ENCODE data around the gene DENND5A.

Gene DENND5A

DNA sequence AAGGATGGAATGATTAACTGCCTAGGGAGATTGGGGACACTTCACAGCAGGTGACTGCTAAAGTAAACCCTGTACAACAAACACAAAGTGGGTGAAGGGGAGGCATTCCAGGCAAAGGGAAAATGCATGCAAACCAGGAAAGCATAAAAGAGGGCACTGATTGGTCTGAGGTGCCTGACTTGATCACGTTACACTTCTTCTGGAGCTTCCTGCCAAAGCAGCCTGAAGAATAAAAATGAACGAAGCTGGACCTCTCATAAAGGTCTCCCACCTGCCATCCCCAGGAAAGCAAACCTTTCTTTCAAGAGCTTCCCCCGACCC is 127.1 kb downstream of the DENND5A start:
- Histone ChIP-seq H3K4me1 (ENCODE audit: insufficient read depth, low read length) (peaks cover 24% of the 10 kb centered on the region), H3K36me3 (ENCODE audit: insufficient read depth, low read length) (peaks cover 20% of the 10 kb centered on the region; the same call in 1 of the 2 replicates), H3K9ac (ENCODE audit: low read depth, low read length) (no peak overlapping the region), H3K9me3 (ENCODE audit: control insufficient read depth, insufficient read depth, low read length) (no peaks in the 10 kb centered on the region)

DNA sequence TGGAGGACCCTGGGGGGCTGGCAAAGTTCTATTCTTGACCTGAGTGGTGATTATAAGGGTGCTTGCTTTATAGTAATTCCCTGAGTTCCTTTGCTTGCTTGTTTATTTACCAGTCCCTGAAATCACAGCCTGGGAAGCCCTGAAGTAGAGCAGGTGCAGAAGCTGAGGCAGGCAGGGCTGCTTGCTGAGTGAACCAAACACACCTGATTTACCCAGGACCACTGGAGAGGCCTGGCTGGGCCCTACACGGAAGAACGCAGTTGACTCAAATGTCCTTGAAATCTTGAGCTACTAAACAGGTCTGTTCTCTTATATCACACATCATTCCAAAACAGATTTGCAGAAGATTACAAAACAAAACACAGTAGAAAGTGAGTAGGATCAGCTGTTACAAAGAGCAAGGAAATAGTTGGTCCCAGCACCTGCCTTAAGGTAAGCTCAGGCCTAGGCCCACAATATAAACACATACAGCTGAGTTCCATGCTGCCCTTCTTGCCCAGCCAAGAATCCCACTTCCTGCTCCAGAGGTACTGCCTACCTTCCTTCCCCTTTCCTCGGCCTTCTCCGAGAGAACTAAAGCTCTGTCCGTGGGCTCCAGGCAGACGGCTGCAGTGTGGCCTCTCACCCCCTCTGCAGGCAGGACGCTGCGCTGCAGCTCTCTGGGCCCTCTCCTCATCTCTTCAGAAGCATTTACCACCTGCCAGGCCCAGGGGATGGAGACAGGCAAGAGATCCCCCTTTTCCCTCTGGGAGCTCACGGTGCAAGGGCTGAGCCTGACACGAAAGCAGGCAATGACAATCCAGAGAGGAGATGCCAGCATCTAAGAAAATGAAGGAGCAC is 127.6 kb downstream of the DENND5A start:
- Histone ChIP-seq H3K9me3 (ENCODE audit: control insufficient read depth, insufficient read depth, low read length) (no peaks in the 10 kb centered on the region), H3K9ac (ENCODE audit: low read depth, low read length) (no peak overlapping the region), H3K36me3 (ENCODE audit: insufficient read depth, low read length) (peaks cover 19% of the 10 kb centered on the region; the same call in 1 of the 2 replicates), H3K4me1 (ENCODE audit: insufficient read depth, low read length) (peaks cover 24% of the 10 kb centered on the region)

DNA sequence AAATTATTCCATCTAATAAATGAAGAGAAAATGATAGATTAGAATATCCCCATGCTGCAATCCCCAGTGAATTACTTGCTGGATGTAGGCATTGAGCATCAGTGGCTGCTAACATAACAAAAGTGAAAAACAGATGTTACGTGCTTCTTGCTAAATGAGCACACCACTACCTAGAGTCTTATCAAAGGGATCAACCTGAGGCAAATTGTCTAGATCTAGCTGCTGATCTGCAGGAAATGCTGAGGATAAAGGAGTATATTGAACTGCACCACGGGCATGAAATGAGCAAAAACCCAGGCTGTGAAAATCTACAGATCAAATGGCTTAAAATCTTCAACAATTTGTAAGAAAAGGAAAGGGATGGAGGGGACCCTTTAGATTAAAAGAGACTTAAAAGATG is 128.4 kb downstream of the DENND5A start:
- H3K4me1 ChIP-seq (ENCODE audit: insufficient read depth, low read length): peaks cover 24% of the 10 kb centered on the region
- no peaks in the 10 kb centered on the region for H3K9me3 ChIP-seq (ENCODE audit: control insufficient read depth, insufficient read depth, low read length)
- peaks cover 17% of the 10 kb centered on the region; the same call in 1 of the 2 replicates for H3K36me3 ChIP-seq (ENCODE audit: insufficient read depth, low read length)
- no peak overlapping the region for H3K9ac ChIP-seq (ENCODE audit: low read depth, low read length)

DNA sequence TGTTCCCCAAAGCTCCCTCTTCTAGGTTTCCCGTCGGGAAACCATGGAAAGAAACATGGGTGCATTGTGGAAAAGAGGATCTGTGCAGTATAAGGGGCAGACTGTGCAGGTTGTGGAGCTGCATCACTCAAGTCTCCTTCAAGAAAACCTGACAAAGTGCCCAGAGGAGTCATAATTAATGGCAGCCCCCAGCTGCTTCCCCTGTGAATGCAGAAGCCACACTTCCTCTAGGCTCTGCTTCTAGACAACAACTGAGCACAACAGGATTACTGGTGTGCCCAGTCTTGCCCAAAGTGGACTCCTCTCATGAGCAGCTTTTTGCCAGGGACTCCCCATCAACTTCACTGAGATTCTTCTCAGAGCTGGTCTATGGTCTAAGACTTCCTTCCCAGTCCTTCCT is 131.2 kb downstream of the DENND5A start:
- Histone ChIP-seq H3K9me3 (ENCODE audit: control insufficient read depth, insufficient read depth, low read length) (no peaks in the 10 kb centered on the region), H3K9ac (ENCODE audit: low read depth, low read length) (no peak overlapping the region), H3K4me1 (ENCODE audit: insufficient read depth, low read length) (peaks cover 14% of the 10 kb centered on the region; the same call in 1 of the 2 replicates), H3K36me3 (ENCODE audit: insufficient read depth, low read length) (peaks cover 8% of the 10 kb centered on the region; the same call in 1 of the 2 replicates)

DNA sequence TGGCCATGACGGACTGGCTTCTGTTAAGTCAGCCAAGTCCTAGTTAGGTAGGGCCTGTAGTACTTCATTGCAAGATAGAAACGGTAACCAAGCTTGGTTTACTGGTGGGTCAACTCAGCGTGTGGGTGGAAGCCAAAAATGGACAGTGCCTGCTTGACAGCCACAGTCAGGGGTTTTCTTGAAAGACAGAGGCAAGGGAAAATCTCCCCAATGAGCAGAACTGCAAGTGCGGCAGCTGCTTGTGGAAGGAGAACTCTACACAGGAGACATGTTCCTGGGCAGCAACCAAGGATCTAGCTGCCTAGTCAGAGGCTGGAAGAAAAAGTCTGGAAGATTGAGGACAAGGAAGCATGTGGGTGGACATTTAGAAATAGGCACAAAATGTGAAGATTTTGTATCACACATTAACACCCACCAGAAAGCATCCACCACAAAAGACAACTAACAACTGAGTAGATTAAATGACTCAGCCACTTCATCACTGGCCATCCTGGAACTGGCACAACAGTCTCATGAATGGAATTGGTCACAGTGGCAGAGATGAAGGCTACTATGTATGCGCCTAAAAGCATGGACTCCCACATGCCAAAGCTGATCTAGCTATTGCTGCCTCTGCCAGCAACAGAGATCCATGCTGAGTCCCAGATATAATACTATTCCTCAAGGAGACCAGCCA is 132.8 kb downstream of the DENND5A start:
- Histone ChIP-seq H3K4me1 (ENCODE audit: insufficient read depth, low read length) (peaks cover under 1% of the 10 kb centered on the region; the same call in 1 of the 2 replicates), H3K9me3 (ENCODE audit: control insufficient read depth, insufficient read depth, low read length) (no peaks in the 10 kb centered on the region), H3K9ac (ENCODE audit: low read depth, low read length) (no peak overlapping the region), H3K36me3 (ENCODE audit: insufficient read depth, low read length) (peaks cover 7% of the 10 kb centered on the region; the same call in 1 of the 2 replicates)

DNA sequence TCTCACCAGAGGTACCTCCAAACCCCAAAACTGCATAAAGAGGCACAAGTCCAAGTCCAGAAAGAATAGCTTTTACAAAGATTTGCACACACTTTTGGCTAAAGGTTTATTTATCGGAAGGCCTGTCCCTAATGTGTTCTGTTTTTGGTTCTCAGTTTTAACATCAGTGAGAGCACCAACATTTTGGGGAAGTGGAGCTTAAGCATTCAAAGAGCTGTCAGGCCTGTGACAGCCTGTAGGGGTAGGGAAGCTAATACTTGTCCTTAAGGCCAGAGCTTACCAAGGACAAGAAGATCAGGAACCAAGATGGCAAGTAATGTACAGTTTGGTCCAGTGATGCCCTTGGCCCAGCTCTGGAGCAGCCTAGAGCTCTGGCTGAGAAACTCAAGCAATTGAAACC is 134.9 kb downstream of the DENND5A start:
- H3K36me3 ChIP-seq (ENCODE audit: insufficient read depth, low read length): no peaks in the 10 kb centered on the region
- no peaks in the 10 kb centered on the region for H3K9me3 ChIP-seq (ENCODE audit: control insufficient read depth, insufficient read depth, low read length)
- no peak overlapping the region for H3K9ac ChIP-seq (ENCODE audit: low read depth, low read length)
- H3K4me1 ChIP-seq (ENCODE audit: insufficient read depth, low read length): no peaks in the 10 kb centered on the region

DNA sequence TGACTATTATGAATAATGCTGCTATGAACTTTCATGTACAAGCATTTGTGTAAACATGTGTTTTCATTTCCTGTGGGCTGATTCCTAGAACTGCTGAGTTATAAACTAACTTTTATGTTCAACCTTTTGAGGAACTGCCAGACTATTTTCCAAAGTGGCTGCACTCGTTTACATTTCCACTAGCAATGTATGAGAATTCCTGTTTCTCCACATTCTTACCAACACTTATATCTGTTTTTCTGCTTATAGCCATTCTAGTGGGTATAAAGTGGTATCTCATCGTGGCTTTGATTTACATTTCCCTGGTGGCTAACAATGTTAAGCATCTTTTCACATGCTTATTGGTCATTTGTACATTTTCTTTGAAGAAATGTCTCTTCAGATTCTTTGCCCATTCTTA is 138.5 kb downstream of the DENND5A start:
- Histone ChIP-seq H3K4me1 (ENCODE audit: insufficient read depth, low read length) (peaks cover 3% of the 10 kb centered on the region), H3K36me3 (ENCODE audit: insufficient read depth, low read length) (no peaks in the 10 kb centered on the region), H3K9ac (ENCODE audit: low read depth, low read length) (no peak overlapping the region), H3K9me3 (ENCODE audit: control insufficient read depth, insufficient read depth, low read length) (no peaks in the 10 kb centered on the region)

DNA sequence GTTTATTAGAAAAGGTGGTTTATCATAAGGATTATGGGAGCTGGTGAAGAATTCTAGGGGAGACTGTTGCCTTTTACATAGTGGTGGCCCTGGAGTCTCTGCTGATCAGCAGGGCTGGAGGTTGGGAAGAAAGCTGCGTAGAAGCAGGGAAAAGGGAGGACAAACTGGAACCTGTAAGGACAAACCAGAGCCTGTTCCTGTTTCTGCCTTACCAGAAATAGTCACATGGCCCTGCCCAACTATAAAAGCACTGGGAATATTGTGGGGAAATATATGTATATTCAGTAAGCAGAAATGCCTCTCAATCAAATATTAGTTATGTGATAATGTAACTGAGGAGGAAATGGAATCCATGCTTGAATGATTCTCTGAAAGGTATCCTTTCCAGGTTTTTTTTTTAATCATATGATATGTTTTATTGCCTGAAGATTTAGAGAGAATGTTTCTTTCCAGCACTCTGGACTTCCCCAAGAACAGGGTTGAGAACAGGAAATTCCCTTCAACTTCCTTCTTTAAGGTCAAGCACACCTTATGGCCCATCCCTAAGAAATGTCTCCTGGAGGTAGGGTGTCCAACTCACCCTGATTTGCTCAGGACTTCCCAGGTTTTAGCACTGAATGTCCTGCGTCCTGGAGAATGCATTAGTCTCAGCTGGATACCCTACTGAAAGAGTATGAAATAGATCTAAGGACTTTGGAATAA is 139.8 kb downstream of the DENND5A start:
- Histone ChIP-seq H3K9ac (ENCODE audit: low read depth, low read length) (no peak overlapping the region), H3K36me3 (ENCODE audit: insufficient read depth, low read length) (no peaks in the 10 kb centered on the region), H3K4me1 (ENCODE audit: insufficient read depth, low read length) (peaks cover 14% of the 10 kb centered on the region), H3K9me3 (ENCODE audit: control insufficient read depth, insufficient read depth, low read length) (no peaks in the 10 kb centered on the region)

DNA sequence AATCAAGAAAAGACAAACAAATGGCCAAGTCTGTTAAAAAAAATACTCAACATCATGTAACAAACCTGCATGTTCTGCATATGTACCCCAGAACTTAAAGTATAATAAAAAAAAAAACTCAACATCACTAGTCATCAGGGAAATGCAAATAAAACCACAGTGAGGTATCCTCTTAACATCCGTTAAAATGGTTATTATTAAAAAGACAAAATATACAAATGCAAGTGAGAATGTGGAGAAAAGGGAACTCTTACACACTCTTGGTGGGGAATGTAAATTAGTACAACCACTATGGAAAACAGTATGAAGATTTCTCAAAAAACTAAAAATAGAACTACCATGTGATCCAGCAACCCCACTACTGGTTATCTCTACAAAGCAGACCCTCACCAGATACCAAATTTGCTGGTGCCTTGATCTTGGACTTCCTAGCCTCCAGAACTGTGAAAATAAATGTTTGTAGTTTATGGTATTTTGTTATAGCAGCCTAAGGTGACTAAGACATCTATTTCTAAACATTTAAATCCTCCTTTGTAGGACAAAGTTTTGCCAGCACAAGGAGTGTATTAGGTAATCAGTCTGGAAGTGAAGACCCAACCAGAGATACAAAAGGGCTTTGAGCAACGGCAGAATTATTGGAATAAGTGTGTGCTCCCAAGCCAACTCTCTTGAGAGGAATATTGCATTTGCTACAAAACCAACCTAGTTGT is 141.4 kb downstream of the DENND5A start:
- Histone ChIP-seq H3K36me3 (ENCODE audit: insufficient read depth, low read length) (no peaks in the 10 kb centered on the region), H3K9ac (ENCODE audit: low read depth, low read length) (no peak overlapping the region), H3K4me1 (ENCODE audit: insufficient read depth, low read length) (peaks cover 18% of the 10 kb centered on the region), H3K9me3 (ENCODE audit: control insufficient read depth, insufficient read depth, low read length) (no peaks in the 10 kb centered on the region)

DNA sequence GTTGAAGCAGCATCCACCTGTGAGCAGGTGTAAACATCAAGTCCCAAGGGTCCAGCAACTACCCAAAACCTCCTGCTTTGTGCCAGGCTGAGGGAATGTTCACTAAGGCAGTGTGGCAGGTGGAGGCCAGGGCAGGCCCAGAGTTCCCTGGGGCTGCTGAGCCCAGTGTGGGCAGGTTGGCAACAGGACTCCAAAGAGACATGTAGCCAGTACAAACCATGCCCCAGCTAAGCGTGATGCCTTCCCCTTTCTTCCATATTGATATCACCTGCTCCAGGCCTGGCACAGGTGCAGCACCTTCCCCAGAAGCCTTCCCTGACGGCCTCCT is 143.7 kb downstream of the DENND5A start:
- Histone ChIP-seq H3K9ac (ENCODE audit: low read depth, low read length) (no peak overlapping the region), H3K4me1 (ENCODE audit: insufficient read depth, low read length) (peaks cover 18% of the 10 kb centered on the region), H3K36me3 (ENCODE audit: insufficient read depth, low read length) (no peaks in the 10 kb centered on the region), H3K9me3 (ENCODE audit: control insufficient read depth, insufficient read depth, low read length) (no peaks in the 10 kb centered on the region)

DNA sequence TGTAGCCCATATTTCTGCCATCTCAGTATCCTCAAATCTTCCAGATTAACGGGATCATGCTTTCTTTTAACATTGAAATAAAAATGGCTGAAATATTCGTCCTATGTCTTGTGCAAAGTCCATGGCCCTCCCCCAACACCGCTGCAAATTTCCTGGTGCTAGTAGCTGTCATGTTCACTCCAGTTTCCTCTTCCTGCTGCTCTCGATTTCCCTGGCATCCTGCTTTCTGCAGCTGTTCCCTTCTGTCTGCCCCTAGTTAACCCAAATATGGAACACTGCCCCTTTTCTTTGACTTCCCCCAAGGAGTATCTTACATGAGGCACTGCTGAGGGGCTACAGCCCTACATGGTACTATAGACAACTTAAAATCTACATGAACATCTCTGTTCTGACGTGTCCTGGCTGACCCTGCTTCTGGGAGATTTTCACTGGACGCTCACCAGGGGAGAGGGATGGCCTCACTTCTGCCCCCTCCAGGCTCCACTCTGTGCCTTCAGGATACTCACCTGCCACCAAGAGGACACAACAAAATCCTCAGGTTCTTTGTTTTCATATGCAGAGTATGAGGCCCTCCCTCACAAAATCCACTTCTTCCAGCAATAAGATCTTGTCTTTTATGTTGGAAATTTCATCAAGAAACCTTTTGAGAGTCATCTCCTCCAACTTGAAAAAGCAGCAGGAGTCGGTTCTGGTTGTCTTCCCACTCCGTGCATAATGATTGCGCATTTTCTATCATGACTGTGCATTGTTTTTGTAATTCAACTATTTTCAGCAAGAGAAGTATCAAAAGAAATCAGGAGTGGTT is 144.3 kb downstream of the DENND5A start:
- H3K36me3 ChIP-seq (ENCODE audit: insufficient read depth, low read length): no peaks in the 10 kb centered on the region
- peaks cover 18% of the 10 kb centered on the region for H3K4me1 ChIP-seq (ENCODE audit: insufficient read depth, low read length)
- H3K9ac ChIP-seq (ENCODE audit: low read depth, low read length): peak overlapping the region; percentile 21
- H3K9me3 ChIP-seq (ENCODE audit: control insufficient read depth, insufficient read depth, low read length): no peaks in the 10 kb centered on the region

DNA sequence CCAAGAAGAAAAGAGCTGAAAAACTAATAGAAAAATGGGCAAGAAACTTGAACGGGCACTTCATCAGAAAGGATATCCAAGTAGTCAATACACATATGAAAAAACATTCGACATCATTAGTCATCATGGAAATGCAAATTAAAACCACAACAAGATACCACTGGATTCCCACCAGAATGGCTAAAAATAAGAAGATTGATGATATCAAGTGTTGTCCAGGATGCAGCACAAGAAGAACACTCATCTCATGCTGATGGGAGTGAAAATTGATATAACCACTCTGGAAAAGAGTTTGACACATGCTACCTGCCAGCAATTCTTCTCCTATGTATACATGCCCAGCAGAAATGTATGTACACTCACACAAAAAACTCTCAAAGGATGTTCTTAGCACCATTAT is 146.9 kb downstream of the DENND5A start:
- peaks cover 18% of the 10 kb centered on the region for H3K4me1 ChIP-seq (ENCODE audit: insufficient read depth, low read length)
- H3K9me3 ChIP-seq (ENCODE audit: control insufficient read depth, insufficient read depth, low read length): no peaks in the 10 kb centered on the region
- no peak overlapping the region for H3K9ac ChIP-seq (ENCODE audit: low read depth, low read length)
- H3K36me3 ChIP-seq (ENCODE audit: insufficient read depth, low read length): no peaks in the 10 kb centered on the region

DNA sequence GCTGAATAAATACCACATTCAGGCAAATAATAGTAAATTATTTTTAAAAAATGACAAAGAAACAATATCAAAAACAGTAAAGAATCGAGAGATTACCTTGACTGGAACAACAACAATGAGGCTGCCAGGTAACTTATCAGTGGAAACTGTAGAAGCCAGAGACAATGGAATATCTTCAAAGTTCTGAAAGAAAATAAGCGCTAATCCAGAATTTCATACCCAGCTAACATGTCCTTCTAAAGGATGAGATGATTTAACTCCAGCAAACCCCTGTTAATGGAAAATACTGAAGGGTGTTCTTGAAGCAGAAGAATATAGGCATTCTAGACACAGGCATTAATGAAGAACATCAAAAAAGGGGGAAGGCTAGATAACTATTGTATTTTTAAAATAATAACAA is 153.1 kb downstream of the DENND5A start:
- Histone ChIP-seq H3K36me3 (ENCODE audit: insufficient read depth, low read length) (no peaks in the 10 kb centered on the region), H3K9me3 (ENCODE audit: control insufficient read depth, insufficient read depth, low read length) (peaks cover 8% of the 10 kb centered on the region), H3K4me1 (ENCODE audit: insufficient read depth, low read length) (no peaks in the 10 kb centered on the region), H3K9ac (ENCODE audit: low read depth, low read length) (no peak overlapping the region)
